GM23338 (cell line): ENCODE results near the gene SLC13A5. TPM values are rescaled to one million over a fixed set of nuclear protein-coding genes. Genes with fewer than 3 reads are reported as not detected.
"Not testable (repeated sequence)": the region's sequence is repeated elsewhere in the genome, so short reads cannot be mapped to it uniquely, and the experiment has no call there.

Experiments
- ATAC-seq: fragments of 200-7000 bp; cut with Tn5 transposase; 3 replicates; pipeline ENCODE4 v1.9.1; 2020
- DNase-seq: peaks from one replicate; pipeline ENCODE4 v3.0.0-alpha.2; 2015; ENCODE audit warnings: low spot score
- H2AFZ ChIP-seq: fragments of 200-600 bp; sonication (generic); 2 replicates; pipeline ENCODE4 v1.8.0; 2016; ENCODE audit warnings: antibody characterized with exemption, mild to moderate bottlenecking, moderate library complexity
- H3F3A ChIP-seq: fragments of 200-600 bp; sonication (generic); replicated peaks from 2 replicates; pipeline ENCODE4 v1.8.0; 2017; ENCODE audit warnings: antibody characterized with exemption, mixed run types, low read depth
- H3K27ac ChIP-seq: fragments of 200-600 bp; sonication (generic); 2 replicates; pipeline ENCODE4 v1.6.1; 2016; ENCODE audit warnings: low read depth
- H3K27me3 ChIP-seq: fragments of 200-600 bp; sonication (generic); 2 replicates; pipeline ENCODE4 v1.8.0; 2016; ENCODE audit warnings: mild to moderate bottlenecking, mixed run types, moderate library complexity; ENCODE audit not compliant: insufficient read depth
- H3K36me3 ChIP-seq: fragments of 200-600 bp; sonication (generic); 2 replicates; pipeline ENCODE4 v1.8.0; 2016; ENCODE audit warnings: mild to moderate bottlenecking; ENCODE audit not compliant: insufficient read depth
- H3K4me1 ChIP-seq: fragments of 200-600 bp; sonication (generic); 2 replicates; pipeline ENCODE4 v1.8.0; 2016; ENCODE audit warnings: mild to moderate bottlenecking, moderate library complexity; ENCODE audit not compliant: insufficient read depth
- H3K4me2 ChIP-seq: fragments of 200-600 bp; sonication (generic); 2 replicates; pipeline ENCODE4 v1.7.1; 2017; ENCODE audit warnings: mixed run types
- H3K4me3 ChIP-seq: fragments of 200-600 bp; sonication (generic); 2 replicates; pipeline ENCODE4 v1.6.1; 2016; ENCODE audit warnings: mixed run types
- H3K79me2 ChIP-seq: fragments of 200-600 bp; sonication (generic); replicated peaks from 2 replicates; pipeline ENCODE4 v1.8.0; 2017; ENCODE audit warnings: mild to moderate bottlenecking; ENCODE audit not compliant: insufficient read depth
- H3K9me2 ChIP-seq: fragments of 200-600 bp; sonication (generic); 2 replicates; pipeline ENCODE4 v1.8.0; 2017; ENCODE audit not compliant: insufficient read depth
- H4K20me1 ChIP-seq: fragments of 200-600 bp; sonication (generic); replicated peaks from 2 replicates; pipeline ENCODE4 v1.8.0; 2017; ENCODE audit warnings: mild to moderate bottlenecking; ENCODE audit not compliant: insufficient read depth
- H3K27ac Mint-ChIP-seq: 2 replicates; pipeline ENCODE4 v1.8.0; 2020; ENCODE audit warnings: inconsistent platforms, mild to moderate bottlenecking, moderate library complexity, mixed read lengths
- H3K27me3 Mint-ChIP-seq: 3 replicates; pipeline ENCODE4 v1.8.0; 2022; ENCODE audit warnings: low read depth, mild to moderate bottlenecking, moderate library complexity, mixed read lengths, inconsistent platforms; ENCODE audit not compliant: insufficient read depth, poor library complexity
- H3K36me3 Mint-ChIP-seq: 3 replicates; pipeline ENCODE4 v1.8.0; 2021; ENCODE audit warnings: low read depth, mild to moderate bottlenecking, inconsistent platforms, moderate library complexity, mixed read lengths
- H3K4me1 Mint-ChIP-seq: 3 replicates; pipeline ENCODE4 v1.8.0; 2020; ENCODE audit warnings: mild to moderate bottlenecking, inconsistent platforms, mixed read lengths
- H3K4me3 Mint-ChIP-seq: 3 replicates; pipeline ENCODE4 v1.8.0; 2021; ENCODE audit warnings: moderate library complexity, mild to moderate bottlenecking, inconsistent platforms, mixed read lengths
- H3K9me3 Mint-ChIP-seq: 3 replicates; pipeline ENCODE4 v1.8.0; 2020; ENCODE audit warnings: moderate library complexity, mild to moderate bottlenecking, inconsistent platforms, mixed read lengths
- CREB1 ChIP-seq: fragments of 250-450 bp; sonication (Bioruptor Pico); IDR thresholded peaks from 2 replicates; pipeline ENCODE4 v1.5.0; 2020; ENCODE audit warnings: low read depth, mild to moderate bottlenecking, moderate library complexity
- CTCF ChIP-seq, 2 experiments: fragments of 200-600 bp in 1 of 2; sonication (generic) in 1 of 2; conservative IDR thresholded peaks; 2 replicates each; pipeline versions ENCODE4 v1.5.1 to v1.6.1; 2016 to 2017; ENCODE audit warnings: antibody characterized with exemption in 2 of 2, low read depth in 2 of 2, mild to moderate bottlenecking in 2 of 2, moderate library complexity in 1 of 2
- EZH2 ChIP-seq: fragments of 200-600 bp; sonication (generic); IDR thresholded peaks from one replicate; pipeline ENCODE4 v1.8.0; 2017; ENCODE audit warnings: antibody characterized with exemption, mild to moderate bottlenecking, low read depth; ENCODE audit not compliant: unreplicated experiment
- EZH2phosphoT487 ChIP-seq: fragments of 200-600 bp; sonication (generic); IDR thresholded peaks from one replicate; pipeline ENCODE4 v1.8.1; 2018; ENCODE audit warnings: antibody characterized with exemption; ENCODE audit not compliant: unreplicated experiment
- JUNB ChIP-seq: IDR thresholded peaks from one replicate; pipeline ENCODE4 v1.6.1; 2016; ENCODE audit warnings: antibody characterized with exemption; ENCODE audit not compliant: unreplicated experiment
- NANOG ChIP-seq: IDR thresholded peaks from 2 replicates; pipeline ENCODE4 v1.6.1; 2016; ENCODE audit warnings: antibody characterized with exemption, borderline replicate concordance
- ZNF114 ChIP-seq: fragments of 250-450 bp; sonication (Bioruptor Pico); IDR thresholded peaks from 2 replicates; pipeline ENCODE4 v1.5.0; 2020; ENCODE audit warnings: mild to moderate bottlenecking, moderate library complexity
- ZNF331 ChIP-seq: fragments of 250-450 bp; sonication (Bioruptor Pico); IDR thresholded peaks from 2 replicates; pipeline ENCODE4 v1.5.0; 2020; ENCODE audit warnings: low read depth, mild to moderate bottlenecking, moderate library complexity
- polyA plus RNA-seq: library from polyadenylated mRNA; unstranded; fragments of >200 nt; fragmentation: Nextera tagmentation; extraction: Ambion mirVana; gene quantifications from 2 replicates; pipeline ENCODE4 v1.2.1, GENCODE V29; 2016
- total RNA-seq: library from RNA; depleted of rRNA; stranded (reverse); fragments of >200 nt; shearing (Covaris generic); gene quantifications from 2 replicates; pipeline ENCODE4 v1.2.3, GENCODE V29; 2014

SLC13A5 gene
- total and polyA plus RNA-seq, 2 experiments from 2014 or later, result 1.2 to 2.3 TPM

DNA sequence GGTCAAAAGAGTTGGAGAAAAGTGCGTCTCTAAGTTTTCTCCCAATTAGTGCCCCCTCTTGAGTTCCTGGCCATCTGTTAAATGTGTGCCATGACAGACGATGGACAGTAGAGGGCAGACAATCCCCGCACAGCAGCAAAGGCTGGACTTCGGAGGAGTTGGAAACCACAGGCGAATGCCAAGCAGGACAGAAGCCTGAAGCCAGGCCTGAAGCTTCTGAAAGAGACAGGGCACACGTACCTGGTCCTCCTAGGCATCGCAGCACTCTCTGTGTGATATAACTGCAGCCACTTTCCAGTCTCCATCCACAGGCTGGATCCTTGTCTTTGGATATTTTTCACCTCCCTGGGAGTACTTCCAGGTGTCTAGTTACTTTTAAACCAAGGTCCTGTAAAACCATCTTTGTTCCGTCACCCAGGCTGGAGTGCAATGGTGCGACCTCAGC is 47.1 kb downstream of the SLC13A5 start:
- Histone ChIP-seq H3K4me2 (no peak overlapping the region), H3K4me1 (no peaks in the 10 kb centered on the region), H3F3A (no peaks in the 10 kb centered on the region), H3K4me3 (no peak overlapping the region), H3K9me2 (no peaks in the 10 kb centered on the region), H2AFZ (no peak overlapping the region), H4K20me1 (peaks cover 7% of the 10 kb centered on the region; the same call in 1 of the 2 replicates), H3K79me2 (no peaks in the 10 kb centered on the region), H3K27ac (no peak overlapping the region), H3K27me3 (peaks cover 13% of the 10 kb centered on the region), H3K36me3 (no peaks in the 10 kb centered on the region)
- ATAC-seq, result peak; percentile 95
- TF ChIP-seq CTCF (conservative IDR thresholded peaks at IDR 0.05; ENCODE audit: low read depth in 2 of 2) (peak; percentile 94 to 98), ZNF331 (CRISPR knock-in tag) (no peak), NANOG (no peak), JUNB (no peak)
- H3K4me3 Mint-ChIP-seq, result no peak overlapping the region
- no peaks in the 10 kb centered on the region for H3K36me3 Mint-ChIP-seq
- H3K27ac Mint-ChIP-seq, result no peak overlapping the region
- no peaks in the 10 kb centered on the region for H3K9me3 Mint-ChIP-seq
- peaks cover 8% of the 10 kb centered on the region; the same call in 2 of the 3 replicates for H3K4me1 Mint-ChIP-seq
- DNase-seq, result peak; percentile 87
- peaks cover 16% of the 10 kb centered on the region for H3K27me3 Mint-ChIP-seq

GRCh38 chr17:6663200-6663599 is 50.0 kb downstream of the SLC13A5 start:
- H3K79me2 ChIP-seq, H2AFZ ChIP-seq, H3K9me2 ChIP-seq, H3K4me3 ChIP-seq, H3K27ac ChIP-seq, ATAC-seq, H3K4me1 ChIP-seq, H3K4me2 ChIP-seq, H3K9me3 Mint-ChIP-seq, DNase-seq, H3K4me3 Mint-ChIP-seq, H4K20me1 ChIP-seq, H3K4me1 Mint-ChIP-seq, H3K36me3 ChIP-seq, H3K36me3 Mint-ChIP-seq, H3F3A ChIP-seq, H3K27ac Mint-ChIP-seq: not testable (repeated sequence)
- peaks cover 18% of the 10 kb centered on the region for H3K27me3 Mint-ChIP-seq
- peaks cover 16% of the 10 kb centered on the region for H3K27me3 ChIP-seq

DNA sequence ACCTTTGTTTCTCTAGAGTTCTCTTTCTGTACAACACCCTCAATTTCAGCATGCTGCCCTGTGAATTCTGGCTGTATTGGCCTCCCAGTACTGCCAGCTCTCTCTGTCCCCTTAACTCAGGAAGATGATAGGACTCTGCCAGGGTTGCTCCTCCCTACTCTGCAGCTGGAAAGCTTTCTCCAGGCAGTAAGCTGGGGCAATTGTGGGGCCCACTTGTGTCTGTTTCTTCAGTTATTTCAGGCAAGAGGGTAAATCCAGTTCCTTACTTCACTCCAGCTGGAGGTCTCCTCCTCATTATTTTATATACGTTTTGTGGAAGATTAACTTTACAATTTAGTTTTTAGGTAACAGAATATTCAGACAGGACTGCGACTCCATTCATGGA is 51.7 kb downstream of the SLC13A5 start:
- Histone ChIP-seq H4K20me1 (peaks cover 7% of the 10 kb centered on the region; the same call in 1 of the 2 replicates), H3K36me3 (no peaks in the 10 kb centered on the region), H3K4me1 (peaks cover 2% of the 10 kb centered on the region; the same call in 1 of the 2 replicates), H3K79me2 (no peaks in the 10 kb centered on the region), H3K4me2 (no peak overlapping the region), H3K27ac (no peak overlapping the region), H3K4me3 (no peak overlapping the region), H3F3A (no peaks in the 10 kb centered on the region), H3K9me2 (no peaks in the 10 kb centered on the region), H3K27me3 (peaks cover 33% of the 10 kb centered on the region), H2AFZ (no peak overlapping the region)
- H3K4me3 Mint-ChIP-seq, result no peak overlapping the region
- no peak for ATAC-seq
- peaks cover 8% of the 10 kb centered on the region for H3K4me1 Mint-ChIP-seq
- H3K27me3 Mint-ChIP-seq, result peaks cover 25% of the 10 kb centered on the region
- no peak overlapping the region for H3K27ac Mint-ChIP-seq
- no peaks in the 10 kb centered on the region; the same call in 2 of the 3 replicates for H3K9me3 Mint-ChIP-seq
- no peaks in the 10 kb centered on the region for H3K36me3 Mint-ChIP-seq
- no peak for DNase-seq
- TF ChIP-seq EZH2phosphoT487, result no peak
- TF ChIP-seq EZH2, result no peak
- TF ChIP-seq ZNF114 (CRISPR knock-in tag), result no peak
- TF ChIP-seq CTCF (conservative IDR thresholded peaks at IDR 0.05; ENCODE audit: low read depth in 2 of 2), result no peak
- TF ChIP-seq CREB1 (CRISPR knock-in tag), result no peak
